SH-SY5Y (cell line): ENCODE measurements around the gene SIK3.

Source experiments
- GATA2 ChIP-seq: IDR thresholded peaks from 2 replicates; pipeline ENCODE4 v1.6.1; 2011; ENCODE audit warnings: mild to moderate bottlenecking, low read depth, low read length
- GATA3 ChIP-seq: IDR thresholded peaks from 2 replicates; pipeline ENCODE4 v1.6.1; 2011; ENCODE audit warnings: low read depth, mild to moderate bottlenecking, low read length, moderate library complexity

DNA sequence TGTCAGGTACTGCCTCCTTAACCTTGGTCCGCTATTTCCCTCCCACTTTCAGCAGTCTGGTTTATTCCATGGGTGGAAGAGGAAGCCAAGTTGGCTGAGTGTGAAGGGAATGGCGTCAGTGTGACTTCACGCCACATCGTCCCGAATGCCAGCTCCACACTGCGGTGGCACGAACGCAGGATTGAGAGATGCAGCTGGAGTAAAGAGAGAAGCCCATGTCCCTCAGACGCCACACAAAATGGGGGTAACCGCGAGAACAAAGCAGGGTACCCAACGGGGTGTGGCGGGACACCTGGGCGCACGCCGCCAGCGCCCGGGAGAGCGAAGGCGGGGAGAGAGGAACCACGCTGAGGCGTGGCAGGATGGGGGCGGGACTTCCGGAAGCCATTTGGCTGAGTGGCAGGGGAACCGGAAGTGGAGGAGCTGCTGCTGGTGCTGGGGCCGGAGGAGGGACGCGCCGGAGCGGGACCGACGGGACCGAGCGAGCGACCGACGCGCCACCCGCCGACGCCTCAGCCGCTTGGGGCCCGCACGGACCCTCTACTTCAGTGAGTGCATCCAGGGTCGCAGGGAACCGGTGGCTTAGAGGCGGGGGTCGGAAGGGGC is 45.7 kb upstream of the SIK3 start, which contains the start of gene PAFAH1B2:
- TF ChIP-seq GATA2 (no peak; the same call in 1 of the 2 replicates), GATA3 (no peak)
